Caki2 (cell line): ENCODE results near the gene PTPRC. TPM values are rescaled to one million over a fixed set of nuclear protein-coding genes. Genes with fewer than 3 reads are reported as not detected.
A peak's percentile ranks its signal among the peaks of the same experiment; 100 is the strongest.

Experiments used
- DNase-seq: peaks from one replicate; pipeline ENCODE4 v3.0.0-alpha.2; 2015; ENCODE audit warnings: low read depth
- in situ Hi-C: cut with HindIII; loops from 2 replicates; pipeline ENCODE4 v1.10.0; 2016; ENCODE audit warnings: low sequenced_read_pairs, low pct_unique_long_range_greater_than_20kb, mixed read lengths
- total RNA-seq: library from RNA; depleted of rRNA; stranded (reverse); fragments of >200 nt; shearing (Covaris generic); gene quantifications from 2 replicates; pipeline ENCODE4 v1.2.3, GENCODE V29; 2014; ENCODE audit warnings: low replicate concordance

PTPRC gene
- total RNA-seq, 1 experiment from 2014 or later: not detected

DNA sequence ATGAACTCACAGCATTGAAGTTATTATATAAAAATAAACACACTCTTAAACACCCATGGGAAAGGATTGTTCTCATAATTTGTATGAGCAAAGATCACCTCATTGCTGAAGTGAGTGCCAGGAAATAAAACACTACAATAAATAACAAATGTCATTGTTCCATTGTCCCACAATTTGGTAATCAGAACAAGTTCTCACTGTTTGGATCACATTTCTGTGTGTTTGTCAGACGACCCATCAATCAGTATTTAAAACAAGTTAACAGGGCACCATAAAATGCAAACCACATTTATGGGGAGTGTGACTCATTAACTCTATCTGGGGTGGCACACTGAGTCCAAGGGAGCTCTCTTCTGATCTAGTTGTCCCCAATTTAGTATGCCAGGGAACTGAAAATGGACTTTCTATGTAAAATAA is 124.5 kb downstream of the PTPRC start:
- DNase-seq: no peak

DNA sequence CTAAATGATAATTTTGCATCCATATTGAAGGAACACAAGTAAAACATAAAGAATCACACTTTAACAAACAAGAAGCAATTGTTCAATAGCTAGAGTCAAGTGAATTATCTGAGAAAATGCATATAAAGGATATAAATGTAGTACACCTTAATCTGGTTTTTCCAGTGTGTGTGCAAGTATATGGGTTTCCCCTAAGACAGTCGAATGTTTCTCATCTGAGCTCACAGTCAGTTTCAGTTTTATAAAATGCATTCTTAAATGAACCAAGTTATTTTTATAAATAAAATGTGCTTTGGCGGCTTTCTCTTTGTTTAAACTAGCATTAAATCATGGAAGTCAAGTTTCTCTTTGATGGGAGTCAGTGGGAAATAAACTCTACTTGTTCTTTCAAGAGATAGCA is 125.9 kb downstream of the PTPRC start:
- DNase-seq: no peak
- in situ Hi-C loops: no loop called here

More for the DNA sequence above, 124.5 kb downstream of the PTPRC start:
- in situ Hi-C loops: no loop called here

DNA sequence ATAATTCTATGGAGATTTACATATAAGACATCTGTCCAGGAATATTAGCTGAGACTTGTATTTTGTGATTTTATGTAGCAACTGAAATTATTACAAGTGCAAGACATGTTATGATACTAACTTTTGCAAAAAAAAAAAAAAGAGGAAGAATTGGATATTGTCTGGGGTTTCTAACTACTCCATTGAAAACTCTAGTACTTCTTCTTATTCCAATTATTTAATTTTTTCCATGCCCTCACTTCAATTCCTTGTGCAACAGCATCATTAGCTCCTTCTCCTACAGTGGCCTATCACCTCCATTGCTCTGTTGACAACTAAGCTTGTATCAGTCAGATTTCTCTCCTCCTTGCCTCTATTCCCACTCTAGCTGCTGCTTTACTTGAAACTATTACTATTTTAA is 126.6 kb downstream of the PTPRC start:
- no peak for DNase-seq
- in situ Hi-C loops: no loop called here

DNA sequence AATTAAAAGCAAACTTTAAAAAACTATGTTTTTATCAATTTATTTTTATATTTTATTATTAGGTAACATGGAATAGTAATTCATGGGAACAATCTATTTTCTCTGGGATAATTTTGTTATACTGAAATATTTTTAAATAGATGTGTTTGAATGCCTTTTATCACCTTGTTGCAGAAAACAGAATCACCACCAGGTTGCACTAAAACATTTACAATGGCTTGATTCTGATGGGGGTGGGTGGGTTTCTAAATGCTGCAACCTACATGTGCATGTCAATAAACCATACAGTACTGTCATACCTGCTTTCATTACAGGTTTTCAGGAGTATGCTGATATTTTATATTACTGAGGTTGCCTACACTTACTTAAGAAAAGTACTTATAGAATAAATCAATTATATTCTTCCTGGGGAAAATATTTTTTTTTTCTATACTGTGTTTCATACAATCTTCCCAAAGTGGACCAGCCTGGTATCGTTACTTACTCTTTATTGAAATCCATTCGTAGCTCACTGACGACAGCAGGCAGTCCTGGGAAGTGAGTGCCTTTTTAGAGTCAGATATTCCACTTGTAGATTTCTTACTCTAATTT is 132.8 kb downstream of the PTPRC start:
- DNase-seq: peak; percentile 16
- in situ Hi-C loops: no loop called here

DNA sequence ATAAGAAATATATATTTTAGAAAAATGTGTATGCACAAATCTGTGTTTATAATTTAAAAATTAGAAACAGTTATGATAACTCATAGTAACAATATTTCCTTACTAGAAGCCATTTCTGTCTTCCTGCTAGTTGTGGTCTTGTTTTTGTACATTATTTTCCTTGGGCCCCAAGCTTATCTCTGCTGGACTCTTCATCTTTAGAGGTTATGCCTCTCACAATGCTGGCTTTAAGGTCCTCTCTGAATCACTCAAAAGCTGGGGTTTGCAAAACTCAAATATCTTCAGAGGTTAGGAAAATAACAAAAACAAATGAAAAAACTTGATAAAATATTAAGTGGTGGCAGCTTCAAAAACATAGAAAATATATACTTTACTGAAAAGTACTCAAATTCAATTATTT is 133.8 kb downstream of the PTPRC start:
- no peak for DNase-seq
- in situ Hi-C loops: no loop called here

DNA sequence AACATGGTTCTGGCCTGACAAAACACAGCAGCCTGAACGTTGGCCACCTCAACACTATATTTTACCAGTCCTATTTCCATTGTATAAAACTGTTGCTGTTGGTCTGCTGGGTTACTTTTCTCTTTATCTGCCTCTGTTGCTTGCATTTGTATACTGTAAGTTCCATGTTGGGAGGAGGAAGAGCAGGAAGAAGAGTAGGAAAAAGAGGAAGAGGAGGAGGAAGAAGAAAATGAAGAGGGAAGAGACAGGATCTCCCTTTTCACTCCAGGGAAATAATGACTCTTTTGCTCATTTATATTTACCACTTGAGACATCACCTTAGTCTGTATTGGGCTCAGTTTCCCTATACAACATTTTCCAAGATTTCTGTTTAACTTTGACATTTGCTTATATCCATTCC is 134.2 kb downstream of the PTPRC start:
- in situ Hi-C loops: no loop called here
- no peak for DNase-seq

DNA sequence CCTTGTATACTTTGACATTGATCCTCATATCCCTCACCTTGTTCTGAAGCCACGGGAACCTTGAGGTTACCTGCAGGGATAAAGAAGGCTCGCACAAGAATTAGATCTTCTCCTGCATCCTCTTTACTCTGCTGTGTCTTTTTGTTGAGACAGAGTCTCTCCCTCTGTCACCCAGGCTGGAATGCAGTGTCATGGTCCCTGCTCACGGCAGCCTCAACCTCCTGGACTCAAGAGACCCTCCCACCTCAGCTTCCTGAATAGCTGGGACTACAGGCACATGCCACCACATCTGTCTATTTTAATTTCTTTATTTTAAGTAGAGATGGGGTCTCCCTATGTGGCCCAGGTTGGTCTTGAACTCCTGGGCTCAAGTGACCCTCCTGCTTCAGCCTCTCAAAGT is 134.7 kb downstream of the PTPRC start:
- in situ Hi-C loops: no loop called here
- no peak for DNase-seq

DNA sequence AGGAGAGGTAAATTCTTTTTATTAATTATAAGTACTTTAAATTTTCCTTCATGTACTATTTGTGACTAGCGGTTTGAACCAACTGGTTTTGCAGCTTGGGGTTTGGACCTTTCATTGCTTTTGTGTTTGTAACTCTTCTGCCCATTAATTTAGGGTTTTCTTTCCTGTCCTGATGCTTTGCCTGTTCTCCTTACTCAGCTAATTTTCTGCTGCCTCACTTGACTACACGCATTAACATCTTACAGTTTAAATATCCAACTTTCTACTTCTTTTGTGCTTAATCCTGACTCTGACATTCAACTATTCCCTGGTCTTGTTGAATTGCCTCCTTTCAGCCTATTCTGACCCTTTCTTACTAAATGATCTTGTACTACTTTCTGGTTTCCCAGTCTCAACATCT is 135.6 kb downstream of the PTPRC start:
- in situ Hi-C loops: no loop called here
- DNase-seq: no peak

DNA sequence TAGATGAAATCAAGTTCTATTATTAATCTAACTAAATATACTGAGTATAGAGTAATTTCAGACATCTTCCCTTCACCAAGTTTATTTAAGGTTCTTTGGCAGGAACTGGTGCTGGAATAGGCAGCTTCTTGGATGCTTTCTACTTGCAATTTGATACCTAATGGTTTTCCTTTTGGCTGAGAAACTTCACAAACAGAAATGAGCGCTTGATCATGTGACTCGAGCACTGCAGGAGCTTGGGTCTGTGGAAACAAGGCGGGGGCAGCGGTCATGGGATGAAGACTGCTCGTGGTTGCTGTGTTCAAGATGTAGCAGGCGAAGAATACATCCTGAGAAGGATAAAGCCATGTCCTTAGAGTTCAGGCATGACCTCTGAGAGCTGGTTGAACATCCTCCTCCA is 136.8 kb downstream of the PTPRC start:
- in situ Hi-C loops: no loop called here
- DNase-seq: no peak

DNA sequence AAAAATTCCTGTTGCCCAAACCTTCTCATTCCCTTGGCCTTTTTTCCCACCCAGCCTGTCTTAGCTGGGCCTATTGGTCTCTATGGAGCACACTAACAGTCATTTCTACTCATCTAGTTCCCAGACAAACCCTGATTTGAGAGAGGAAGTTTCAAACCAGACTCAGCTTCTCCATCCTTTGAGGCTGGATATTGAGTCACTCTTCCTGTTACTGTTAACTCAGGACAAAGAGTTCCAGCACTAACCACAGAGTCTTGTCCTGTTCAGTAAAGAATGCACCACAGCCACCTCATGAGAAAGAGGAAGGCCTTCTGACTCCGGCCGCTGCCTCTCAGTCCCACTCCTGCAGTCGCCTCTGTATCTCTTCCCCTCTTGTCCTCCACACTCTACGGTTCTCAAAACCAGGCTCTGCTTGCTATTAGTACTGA is 137.8 kb downstream of the PTPRC start:
- in situ Hi-C loops: no loop called here
- no peak for DNase-seq

DNA sequence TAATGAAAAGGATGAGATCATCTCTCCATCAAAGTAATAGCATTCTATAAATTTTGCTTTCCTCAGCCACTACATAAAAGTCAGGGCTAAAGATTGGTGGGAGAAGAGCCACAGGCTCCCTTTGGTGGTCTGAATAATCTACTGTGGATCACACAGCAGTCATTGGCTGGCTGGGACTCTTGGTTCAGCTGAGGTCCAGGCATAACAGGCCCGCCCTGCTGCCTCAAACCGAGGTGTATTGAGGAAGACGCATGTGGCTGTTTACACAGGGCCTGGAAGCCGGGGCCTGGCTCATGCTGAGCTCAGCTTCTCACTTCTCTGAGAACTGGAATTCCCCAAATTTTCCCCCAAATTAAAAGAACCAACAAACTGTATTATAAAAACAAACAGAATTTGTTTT is 139.2 kb downstream of the PTPRC start:
- in situ Hi-C loops: no loop called here
- no peak for DNase-seq

DNA sequence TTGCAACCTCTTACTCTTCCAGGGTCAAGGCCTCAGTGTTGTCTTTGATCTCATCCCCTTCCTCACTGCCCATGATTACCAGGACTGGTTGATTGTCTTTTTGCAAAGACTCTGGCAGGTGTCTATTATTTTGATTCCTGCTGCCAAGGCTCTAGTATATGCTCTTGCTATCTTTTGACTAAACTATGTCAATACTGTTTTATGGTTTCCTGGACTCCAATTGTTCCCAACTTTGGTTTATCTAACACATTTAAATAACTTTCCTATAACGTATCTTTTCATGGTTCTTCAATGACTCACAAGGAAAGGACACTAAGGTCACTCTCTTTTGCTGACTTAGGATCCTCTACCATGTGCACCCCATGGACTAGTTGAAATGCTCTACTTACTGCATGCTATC is 141.5 kb downstream of the PTPRC start:
- DNase-seq: no peak
- in situ Hi-C loops: no loop called here

DNA sequence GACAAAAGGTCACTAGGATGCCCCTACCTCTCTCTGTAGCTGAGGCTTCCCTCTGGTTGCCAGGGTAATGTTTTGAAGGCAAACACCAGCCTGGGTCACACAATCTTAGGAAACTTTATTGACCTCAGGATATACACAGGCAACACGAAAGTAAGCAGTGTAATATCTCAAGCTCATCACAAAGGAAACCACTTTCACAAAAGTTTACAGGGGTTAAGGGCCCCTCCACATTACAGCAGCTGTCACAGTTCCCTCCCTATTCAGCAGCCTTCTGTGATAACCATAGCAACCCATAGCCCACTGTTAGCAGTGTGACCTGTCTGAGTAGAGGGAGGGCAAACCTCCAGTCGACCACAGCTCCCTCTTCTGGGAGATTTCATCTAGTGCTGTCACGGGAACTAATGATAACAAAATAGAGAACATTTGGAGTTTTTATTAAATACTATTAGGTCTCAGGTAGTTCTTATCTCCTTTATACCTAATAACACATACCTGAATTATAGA is 149.8 kb downstream of the PTPRC start:
- no peak for DNase-seq
- in situ Hi-C loops: no loop called here

DNA sequence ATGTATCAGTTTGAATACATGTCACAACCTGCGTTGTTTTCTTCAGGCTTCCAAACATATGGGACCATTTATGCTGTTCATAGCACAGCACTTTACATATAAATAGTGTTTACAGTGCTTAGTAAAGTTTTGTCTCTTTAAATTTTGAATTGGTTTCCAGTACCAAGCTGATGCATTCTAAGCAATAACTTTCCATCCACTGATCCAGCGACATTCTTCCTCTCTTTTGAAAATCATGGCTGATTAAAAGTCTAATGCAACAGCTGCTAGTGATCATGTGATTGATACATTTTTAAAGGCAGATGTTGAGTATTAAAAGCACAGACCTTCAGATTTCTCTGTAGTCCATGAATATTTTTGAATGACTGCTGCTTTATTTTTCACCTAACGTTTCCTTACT is 154.9 kb downstream of the PTPRC start:
- no peak for DNase-seq
- in situ Hi-C loops: no loop called here

DNA sequence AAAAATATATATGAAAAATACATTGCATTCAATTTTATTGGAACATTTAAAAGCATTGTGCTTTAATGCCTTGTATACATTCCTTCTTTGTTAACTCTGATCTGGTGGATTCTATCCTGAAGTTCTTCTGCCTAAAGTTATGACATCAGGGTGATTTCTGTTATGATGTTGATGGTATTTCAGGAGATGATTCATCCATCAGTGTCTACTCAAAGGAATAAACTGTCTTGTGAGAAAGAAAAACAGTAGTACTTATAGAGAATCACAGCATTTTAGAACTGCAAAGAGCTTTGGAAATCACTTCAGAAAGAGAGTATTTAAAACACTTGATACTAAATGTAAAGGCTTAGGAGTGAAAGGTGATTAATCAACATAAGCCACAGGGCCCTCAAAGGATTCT is 155.7 kb downstream of the PTPRC start:
- DNase-seq: no peak
- in situ Hi-C loops: no loop called here

DNA sequence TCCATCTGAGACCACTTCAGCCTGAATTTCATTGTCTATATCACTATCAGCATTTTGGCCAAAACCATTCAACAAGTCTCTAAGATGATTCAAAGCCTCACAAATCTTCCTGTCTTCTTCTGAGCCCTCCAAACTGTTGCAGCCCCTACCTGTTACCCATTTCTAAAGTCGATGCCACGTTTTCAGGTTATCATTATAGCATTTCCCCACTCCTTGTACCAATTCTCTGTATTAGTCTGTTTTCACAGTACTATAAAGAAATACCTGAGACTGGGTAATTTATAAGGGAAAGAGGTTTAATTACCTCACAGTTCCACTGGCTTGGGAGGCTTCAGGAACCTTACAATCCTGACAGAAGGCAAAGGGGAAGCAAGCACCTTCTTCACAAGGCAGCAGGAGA is 158.8 kb downstream of the PTPRC start:
- in situ Hi-C loops: no loop called here
- no peak for DNase-seq

DNA sequence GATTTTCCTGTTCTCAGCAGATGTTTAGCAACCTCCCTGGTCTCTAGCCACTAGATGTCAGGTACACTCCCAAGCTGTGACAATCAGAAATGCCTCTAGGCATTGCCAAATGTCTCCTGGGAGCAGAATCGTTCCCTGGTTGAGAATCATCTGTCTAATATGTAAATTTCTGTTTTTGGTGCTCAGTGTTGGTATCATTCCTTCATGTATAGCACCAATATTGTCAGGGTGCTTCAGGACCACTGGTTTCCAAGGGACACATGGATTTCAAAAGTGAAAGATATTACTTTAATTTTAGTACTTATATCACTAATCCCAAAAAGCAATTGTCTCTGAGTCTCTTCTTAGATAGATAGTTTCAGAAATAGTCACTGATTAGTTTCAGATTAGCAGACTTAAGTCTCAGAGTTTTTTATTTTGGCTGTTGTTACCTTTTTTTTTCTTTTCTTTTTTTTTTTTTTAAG is 160.1 kb downstream of the PTPRC start:
- in situ Hi-C loops: no loop called here
- no peak for DNase-seq

DNA sequence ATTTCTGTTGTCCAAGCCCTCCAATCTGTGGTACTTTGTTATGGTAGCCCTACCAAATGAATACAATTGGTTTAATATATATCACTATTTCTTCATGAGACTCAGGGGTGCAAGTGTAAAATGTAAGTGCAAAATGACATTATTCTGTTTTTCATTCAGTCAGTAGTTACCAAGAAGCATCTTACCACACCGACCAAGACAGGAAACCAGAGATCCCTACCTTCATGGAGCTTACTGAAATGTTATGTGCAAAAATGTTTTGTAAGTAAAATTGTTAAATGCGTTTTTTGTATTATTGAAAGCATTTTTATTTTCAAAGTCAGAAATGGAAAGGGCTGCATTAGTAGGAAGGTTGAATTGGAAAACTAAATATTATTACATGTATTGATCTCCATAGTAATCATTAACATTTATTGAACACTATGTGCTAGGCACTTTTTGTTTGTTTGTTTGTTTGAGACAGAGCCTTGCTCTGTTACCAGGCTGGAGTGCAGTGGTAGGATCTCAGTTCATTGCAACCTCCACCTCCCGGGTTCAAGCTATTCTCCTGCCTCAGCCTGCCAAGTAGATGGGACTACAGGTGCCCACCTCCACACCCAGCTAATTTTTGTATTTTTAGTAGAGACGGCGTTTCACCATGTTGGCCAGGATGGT is 166.8 kb downstream of the PTPRC start:
- no peak for DNase-seq
- in situ Hi-C loops: no loop called here

DNA sequence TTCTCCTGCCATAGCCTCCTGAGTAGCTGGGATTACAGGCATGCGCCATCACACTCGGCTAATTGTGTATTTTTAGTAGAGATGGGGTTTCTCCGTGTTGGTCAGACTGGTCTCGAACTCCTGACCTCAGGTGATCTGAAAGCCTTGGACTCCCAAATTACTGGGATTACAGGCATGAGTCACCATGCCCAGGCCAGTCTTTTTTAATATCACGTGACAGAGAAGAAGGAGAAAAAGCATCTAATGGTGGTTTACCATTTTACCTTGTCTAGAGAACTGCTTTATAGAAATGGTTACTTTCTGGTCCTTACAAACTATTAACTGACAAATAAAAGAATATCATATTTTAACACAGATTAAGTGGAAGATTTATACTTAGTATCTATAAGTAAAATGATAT is 168.0 kb downstream of the PTPRC start:
- in situ Hi-C loops: no loop called here
- DNase-seq: no peak
